HG03097 (cell line): ENCODE data around the gene SMPD3.

Source experiments
- ATAC-seq: cut with Tn5 transposase; IDR thresholded peaks from one replicate; pipeline ENCODE4 v1.9.1; 2021; ENCODE audit not compliant: unreplicated experiment, low FRiP score

Gene SMPD3

GRCh38 chr16:68373528-68374245 is 74.6 kb downstream of the SMPD3 start:
- ATAC-seq: no peak

DNA sequence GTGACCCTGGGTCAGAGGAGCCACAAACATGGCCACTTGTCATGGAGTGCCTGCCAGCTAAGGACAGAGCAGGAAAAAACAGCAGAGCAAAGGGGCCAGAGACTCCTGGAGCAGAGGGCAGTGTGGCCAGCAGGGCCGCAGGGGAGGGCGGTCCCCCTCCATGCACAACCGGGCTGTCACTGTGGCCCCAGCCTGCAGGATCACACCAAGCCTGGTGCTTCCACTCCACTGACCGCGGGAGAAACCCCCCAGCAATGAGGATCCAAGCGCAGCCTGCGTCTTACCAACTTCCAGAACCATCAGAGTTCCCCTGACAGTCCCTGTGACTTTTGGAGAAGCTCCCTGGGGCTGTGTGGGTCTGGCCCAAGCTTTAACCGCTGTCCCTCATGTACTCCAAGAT is 75.5 kb downstream of the SMPD3 start:
- no peak for ATAC-seq

DNA sequence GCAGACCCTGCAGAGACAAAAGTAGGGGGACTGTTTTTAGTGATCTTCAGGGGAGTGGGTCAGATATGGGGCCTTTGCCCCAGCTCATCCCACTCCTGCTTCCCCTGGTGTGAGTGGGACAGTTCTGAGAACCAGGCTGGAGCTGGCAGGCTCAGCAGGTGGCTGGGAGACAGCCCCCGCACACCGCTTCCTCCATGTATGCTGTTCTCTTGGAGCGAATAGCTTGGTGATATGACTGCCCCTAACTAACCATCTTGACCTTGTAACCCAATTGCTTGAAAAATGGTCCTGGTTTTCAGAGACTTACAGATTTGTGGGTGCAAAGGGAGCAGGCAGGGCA is 76.0 kb downstream of the SMPD3 start:
- no peak for ATAC-seq

DNA sequence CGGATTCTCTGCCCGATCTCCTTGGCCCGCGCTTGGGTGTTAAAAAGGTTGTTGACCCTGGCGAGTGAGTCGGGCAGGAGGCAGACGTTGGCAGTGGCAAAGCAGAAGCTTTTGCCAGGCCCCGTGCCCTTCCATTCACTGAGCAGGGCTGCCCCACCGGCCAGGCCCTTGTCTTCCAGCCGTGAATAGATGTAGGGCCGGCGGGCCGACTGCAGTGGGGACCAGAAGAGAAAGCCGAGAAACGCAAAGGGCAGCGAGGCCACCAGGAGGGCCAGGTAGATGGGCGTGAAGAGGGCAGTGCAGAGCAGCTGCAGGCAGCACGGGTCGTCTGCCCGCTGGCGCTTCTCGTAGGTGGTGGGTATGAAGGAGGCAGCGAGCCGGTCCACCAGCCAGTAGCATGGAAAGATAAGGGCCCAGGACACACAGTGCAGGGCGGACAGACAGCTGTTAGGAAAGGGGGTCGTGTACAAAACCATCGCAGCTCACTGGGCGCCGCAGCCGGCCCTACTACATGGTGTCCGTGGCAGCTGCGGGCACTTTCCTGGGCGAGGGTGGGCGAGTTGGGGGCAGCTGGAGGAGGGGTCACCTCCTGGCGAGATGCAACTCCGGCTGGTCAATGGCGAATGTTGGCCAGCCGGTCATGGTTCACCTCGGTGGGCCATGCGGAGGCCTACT is 76.5 kb downstream of the SMPD3 start:
- no peak for ATAC-seq

GRCh38 chr16:68371276-68371651 is 77.0 kb downstream of the SMPD3 start:
- no peak for ATAC-seq

GRCh38 chr16:68370581-68371275 is 77.6 kb downstream of the SMPD3 start:
- no peak for ATAC-seq

DNA sequence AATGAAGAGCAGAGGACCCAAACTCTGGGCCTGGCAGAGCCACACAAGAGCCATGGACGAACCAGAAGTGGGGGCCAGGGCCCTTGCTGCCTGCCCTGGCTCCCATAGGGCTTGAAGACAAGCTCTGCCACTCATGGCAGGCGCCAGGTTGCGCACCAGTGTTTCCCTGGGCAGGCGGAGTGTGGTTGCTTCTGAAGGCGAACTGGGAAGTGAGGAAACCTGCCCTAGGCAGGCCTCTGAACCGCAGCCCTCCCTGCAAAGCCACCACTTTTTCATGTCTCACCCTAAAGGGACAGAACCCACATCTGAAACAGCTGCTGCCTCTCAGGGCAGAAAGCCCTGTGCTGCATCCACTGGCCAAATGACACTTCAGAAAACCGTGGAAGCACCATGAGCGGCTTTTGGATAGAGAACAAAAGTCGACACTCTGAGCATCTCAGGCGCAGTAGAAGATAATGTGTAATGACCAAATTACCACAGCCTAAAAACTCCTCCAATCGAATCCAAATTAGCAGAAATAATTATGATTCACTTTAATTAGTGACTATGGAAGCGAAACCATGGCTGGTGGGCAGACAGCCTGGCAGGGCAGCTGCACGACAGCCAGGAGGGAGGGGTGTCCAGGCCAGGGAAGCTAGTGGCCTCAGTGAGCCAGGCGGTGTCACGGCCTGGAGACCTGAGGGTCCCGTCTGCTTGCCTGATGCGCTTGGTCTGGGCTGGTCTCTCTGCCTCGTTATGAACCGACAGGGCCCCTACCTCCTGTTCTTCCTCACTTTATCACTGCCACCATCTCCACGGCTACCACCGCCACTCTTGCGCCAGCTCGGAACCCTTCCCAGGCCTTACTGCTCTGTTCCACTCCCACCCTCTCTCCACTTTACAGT is 78.4 kb downstream of the SMPD3 start:
- ATAC-seq: peak; percentile 56

DNA sequence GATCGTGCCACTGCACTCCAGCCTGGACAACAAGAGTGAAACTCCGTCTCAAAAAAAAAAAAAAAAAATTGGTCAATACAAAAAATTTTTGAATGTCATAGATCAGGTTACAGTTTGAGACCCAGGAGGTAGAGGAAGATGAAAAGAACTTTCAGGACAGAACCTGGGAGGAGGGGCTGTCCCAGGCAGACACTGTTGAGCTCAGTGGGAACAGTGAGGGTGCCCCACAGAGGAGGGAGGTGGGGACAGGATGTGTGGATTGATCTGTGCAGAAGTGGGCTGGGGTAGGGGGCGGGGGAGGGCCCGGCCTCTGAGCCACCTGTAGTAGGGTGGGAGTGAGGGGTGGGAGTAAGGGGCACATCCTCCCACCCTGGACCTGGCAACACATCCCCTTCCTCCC is 79.1 kb downstream of the SMPD3 start:
- no peak for ATAC-seq

DNA sequence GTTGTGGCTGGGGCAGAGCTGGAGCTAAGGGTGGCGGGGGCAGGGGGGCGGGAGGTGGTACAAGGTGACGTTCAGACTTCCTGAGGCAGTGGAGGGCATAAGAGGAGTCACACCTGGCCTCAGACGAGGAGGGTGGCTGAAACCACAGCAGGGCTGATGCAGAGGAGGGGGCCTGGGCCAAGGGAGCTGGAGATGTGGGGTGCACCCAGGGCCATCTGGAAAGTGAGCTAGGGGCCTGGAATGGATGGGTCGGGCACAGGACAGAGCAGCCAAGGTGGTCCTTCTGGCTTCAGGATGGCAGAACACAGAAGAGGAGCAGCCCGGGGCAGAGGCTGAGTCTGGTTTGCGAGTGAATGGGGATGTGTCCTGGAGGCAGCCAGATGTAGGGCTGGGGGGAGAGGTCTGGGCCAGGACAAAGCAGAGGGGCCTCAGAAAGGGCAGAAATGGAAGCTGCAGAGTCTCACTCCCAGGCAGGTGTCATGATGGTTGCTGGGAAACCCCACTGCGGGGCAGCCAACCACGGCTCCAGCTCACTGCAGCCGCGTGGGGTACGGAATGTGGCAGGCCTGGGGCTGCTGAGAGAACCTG is 79.9 kb downstream of the SMPD3 start:
- no peak for ATAC-seq

- ATAC-seq: no peak
Measured at GRCh38 chr16:68367891-68368290, 80.4 kb downstream of the SMPD3 start.

DNA sequence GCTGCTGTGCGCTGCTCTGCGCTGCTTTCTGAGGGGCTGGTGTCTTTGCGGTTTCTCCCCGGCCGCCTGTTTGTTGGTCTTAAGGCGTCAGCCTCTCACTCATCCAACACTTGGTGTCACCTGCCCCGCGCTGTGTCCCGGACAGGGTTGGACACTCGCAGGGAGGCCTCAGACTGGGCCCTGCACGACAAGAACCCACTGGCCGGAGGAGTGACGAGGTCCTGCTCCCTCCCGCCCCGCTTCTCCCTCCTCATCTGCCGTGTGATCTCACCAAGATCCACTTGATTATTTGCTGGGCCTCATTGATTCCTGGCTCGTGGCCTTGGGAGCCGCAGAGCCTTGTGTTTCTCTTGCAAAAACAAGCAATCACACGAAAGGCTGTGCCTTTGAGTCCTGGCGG is 80.9 kb downstream of the SMPD3 start:
- no peak for ATAC-seq

- ATAC-seq: no peak
Measured at GRCh38 chr16:68367030-68367429, 81.3 kb downstream of the SMPD3 start.

GRCh38 chr16:68366062-68366461 is 82.2 kb downstream of the SMPD3 start:
- no peak for ATAC-seq

DNA sequence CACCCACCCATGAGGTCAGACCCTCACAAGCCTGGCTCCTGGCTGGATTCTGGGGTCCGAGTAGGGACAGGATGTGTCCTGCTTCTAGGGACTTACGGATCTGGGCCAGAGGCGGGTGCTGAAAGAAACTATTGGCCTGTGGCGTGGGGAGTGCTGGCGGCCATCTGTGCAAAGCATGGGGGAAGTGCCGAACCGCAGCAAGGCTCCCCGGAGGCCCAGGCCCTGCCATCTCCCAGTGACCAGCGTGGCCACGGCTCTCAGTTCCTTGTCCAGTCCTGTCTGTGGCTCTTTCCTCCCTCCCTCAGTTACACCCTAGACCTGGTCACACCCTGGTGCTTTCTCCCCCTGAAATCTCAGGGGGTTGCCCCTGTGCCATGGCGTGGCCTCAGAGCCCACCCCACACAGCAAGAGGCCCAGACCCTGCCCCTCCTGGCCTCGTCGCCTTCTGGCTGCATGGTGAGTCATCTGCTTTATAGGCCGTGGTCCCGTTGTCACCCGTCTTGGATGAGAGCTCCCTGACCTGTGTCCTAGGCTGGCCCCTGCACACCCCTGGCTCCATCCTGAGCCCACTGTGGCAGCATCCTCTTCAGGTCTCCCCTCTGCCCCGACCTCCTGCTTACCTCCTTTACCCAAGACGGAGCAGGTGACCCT is 83.0 kb downstream of the SMPD3 start:
- no peak for ATAC-seq

DNA sequence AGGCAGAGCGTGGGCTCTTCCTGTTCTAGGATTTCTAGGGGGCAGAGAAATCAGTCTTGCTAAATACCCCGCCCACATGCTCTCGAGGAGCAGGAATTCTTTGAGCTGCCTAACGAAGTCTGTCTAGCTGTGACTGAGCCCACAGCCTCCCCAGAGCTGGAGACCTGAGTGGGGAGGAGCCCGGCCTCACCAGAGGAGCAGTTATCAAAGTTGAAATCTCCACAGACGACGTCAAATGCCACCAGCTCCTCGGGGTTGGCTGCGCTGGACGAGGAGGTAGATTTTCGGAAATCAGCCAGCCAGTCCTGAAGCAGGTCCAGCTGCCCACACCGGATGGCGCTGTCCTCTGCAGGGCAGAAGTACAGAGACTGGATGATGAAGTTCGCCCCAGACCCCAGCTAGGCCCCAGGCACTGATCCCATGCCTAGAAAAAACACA is 83.7 kb downstream of the SMPD3 start:
- ATAC-seq: no peak

- no peak for ATAC-seq
Measured at GRCh38 chr16:68363658-68364521, 84.4 kb downstream of the SMPD3 start.

DNA sequence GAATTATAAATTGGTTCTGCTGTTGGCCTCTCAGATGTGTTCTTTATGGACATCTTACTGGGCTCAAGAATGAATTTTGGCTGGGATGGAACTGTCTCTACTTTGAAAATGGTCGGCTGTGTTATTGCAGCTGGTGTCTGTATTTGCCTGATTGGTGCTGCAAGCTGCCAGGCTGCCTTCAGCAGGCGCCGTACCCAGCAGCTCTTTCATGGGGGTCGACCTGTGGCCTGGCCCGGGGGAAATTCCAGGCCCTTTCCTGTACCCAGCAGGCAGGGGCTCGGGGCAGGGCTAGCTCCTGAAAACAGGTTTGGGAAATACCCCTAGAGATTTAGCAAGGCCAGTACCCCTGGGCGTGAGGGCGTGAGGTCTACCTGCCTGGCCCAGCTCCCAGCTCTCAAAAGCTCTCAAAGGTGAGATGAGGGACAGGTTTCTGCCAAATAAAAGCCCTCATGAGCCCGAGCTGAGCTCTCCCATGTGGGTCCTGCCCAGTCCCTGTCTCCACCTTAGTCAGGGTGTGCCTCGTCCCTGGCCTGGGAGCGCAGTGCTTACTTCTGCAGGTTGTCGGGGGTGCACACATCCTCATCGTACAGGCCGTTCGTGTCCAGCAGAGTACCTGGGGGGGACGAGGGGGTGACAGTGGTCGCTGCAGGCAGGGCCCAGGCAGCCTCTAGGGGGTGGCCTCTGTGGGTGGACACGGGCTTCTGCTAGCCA is 85.2 kb downstream of the SMPD3 start:
- ATAC-seq: no peak

GRCh38 chr16:68362262-68362913 is 85.9 kb downstream of the SMPD3 start:
- no peak for ATAC-seq
